ENCODE measurements around the gene ENTPD6. TPM values are rescaled to one million over a fixed set of nuclear protein-coding genes. Genes with fewer than 3 reads are reported as not detected.
"Not testable (repeated sequence)": the region's sequence is repeated elsewhere in the genome, so short reads cannot be mapped to it uniquely, and the experiment has no call there.

The ENTPD6 gene
- total RNA-seq (10 to 100 TPM; 62.5 to 63.2 TPM), total RNA-seq (75.5 to 88.0 reads per million in 2 donors)

DNA sequence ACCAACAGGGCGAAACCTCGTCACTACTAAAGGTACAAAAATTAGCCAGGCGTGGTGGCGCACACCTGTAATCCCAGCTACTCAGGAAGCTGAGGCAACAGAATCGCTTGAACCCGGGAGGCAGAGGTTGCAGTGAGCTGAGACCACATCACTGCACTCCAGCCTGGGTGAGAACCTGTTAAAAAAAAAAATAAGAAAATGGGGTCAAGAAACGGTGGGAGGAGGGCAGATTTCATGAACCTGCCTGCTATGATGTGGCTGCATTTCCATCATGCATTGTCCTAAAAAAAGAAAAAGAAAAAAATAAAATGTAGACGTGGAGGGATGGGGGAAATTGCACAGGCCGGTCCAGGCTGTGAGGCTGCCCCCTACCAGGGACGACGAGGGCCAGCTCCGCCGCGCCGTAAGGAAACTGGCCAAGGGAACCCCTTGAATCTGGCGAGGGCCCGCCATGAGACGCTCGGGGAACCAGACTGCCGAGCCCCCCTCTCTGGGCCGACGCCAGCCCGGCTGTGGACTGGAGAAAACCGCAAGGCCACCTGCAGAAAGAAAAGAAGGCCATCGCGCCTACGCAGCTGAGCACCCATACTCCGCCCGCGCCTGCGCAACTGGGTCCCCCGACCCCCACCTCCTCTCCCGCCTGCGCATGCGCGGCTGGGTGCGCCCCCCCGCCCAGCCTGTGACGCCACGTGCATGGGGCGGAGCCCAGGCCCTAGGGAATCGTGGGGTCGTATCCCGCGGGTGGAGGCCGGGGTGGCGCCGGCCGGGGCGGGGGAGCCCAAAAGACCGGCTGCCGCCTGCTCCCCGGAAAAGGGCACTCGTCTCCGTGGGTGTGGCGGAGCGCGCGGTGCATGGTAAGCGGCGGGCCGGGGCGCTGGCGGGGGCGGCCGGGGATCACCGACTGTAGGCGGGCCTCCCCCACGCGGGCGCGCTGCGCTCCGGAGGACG lies at the start of gene ENTPD6:
Gene ENTPD6, plus strand, starts transcription at position 699 of the 948 bp plus-strand sequence. CDS start 10,825 bp downstream, outside the sequence.
- Mint-ChIP-seq H3K4me1 (peaks cover 39% of the 10 kb centered on the region), H3K27me3 (peaks cover 10% of the 10 kb centered on the region), H3K27ac (peak within 1 kb of the TSS; percentile 96), H3K4me3 (peak within 1 kb of the TSS; percentile 94), H3K36me3 (ENCODE audit: low read depth) (no peaks in the 10 kb centered on the region)
- DNase-seq, result peak; percentile 94 to 95 (median 94)
- peak; percentile 82 for ATAC-seq
- H3K9me3 ChIP-seq (ENCODE audit: control insufficient read depth, low read length, poor library complexity, severe bottlenecking), result no peaks in the 10 kb centered on the region

DNA sequence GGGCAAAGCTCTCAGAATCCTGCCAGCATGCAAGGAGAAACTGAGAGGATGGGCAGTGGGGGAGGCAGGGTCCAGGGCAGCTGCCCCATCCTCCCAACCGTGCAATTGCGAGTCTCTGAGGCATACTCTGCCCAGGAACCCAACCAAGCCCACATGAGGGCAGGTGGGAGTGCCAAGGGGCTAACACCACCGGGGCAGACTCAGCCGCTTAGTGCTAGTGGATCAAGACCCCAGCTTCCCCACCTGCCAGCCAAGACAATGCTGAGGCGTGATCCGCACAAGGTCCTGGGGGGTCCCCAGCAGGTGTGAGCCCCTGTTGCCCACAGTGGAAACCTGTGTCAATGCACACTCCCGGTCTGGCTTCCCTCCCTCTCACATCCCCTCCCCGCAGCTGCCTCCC lies 48.5 kb upstream of the ENTPD6 start:
- no peaks in the 10 kb centered on the region for H3K9me3 ChIP-seq (ENCODE audit: control insufficient read depth, low read length, poor library complexity, severe bottlenecking)
- H3K36me3 Mint-ChIP-seq (ENCODE audit: low read depth), result peaks cover 4% of the 10 kb centered on the region
- DNase-seq, result no peak
- ATAC-seq, result no peak
- H3K4me3 Mint-ChIP-seq, result peak overlapping the region; percentile 39
- peaks cover 20% of the 10 kb centered on the region for H3K27me3 Mint-ChIP-seq
- H3K4me1 Mint-ChIP-seq, result peaks cover 5% of the 10 kb centered on the region
- no peak overlapping the region for H3K27ac Mint-ChIP-seq

DNA sequence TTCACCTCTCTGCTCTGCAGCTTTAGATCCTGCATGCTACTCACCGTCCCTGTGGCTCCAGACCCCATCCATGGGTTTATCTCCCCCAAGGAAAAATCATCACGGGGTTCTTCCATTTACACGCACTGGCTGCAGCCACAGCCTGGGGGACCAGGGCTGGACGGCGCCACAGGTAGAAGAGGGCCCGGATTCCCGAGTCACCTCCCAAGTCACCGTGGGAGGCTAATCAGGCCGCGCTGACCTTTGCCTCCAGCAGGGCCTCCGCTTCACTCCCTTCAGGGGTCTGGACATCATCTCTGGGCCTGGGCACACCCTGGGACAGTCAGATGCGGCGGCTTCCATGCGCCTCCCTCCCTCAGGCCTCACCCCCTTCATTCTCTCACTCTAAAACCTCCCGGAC lies 47.8 kb upstream of the ENTPD6 start:
- no peak overlapping the region for H3K27ac Mint-ChIP-seq
- H3K4me3 Mint-ChIP-seq, result peak overlapping the region; percentile 50

DNA sequence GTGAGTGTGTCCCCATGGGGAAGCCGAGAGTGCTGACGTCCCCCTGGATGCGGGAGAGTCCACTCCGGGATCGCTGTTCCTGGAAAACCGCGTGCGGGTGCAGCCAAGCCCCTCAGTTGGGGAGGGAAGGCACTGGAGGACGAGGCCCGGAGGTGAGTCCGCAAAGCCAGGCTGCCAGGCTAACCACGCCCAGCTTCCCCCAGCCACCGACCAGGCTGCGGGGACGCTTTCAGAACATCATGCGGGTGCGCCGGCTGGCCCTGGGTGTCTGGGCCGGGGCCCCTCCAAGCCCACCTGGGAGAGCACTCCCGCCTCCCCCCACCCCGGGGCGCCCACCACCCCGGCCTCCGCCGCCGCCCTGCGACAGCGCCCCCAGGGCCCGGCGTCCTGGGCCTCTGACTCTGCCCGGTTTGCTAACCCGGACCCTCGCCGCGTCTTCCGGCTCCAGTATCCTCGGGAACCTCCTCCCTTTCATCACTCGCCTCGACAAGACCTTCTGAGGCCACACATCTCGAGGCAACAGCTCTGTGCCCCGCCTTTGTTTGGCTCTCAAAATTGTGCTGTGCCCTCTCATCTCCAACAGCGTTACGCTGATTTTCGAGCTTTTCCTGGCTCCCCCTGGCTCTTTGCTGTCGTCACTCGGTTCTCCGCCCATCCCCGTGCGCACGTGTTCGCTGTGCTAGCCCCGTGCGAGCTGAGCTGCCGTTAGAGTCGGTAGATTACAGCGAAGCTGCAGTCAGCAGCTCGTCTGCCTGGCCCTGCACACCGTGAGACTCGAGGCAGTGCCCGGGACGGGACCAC lies 47.1 kb upstream of the ENTPD6 start:
- DNase-seq (peak in 2 of 3 donors; percentile 37 to 43), ATAC-seq (peak; percentile 94)
- Mint-ChIP-seq H3K4me3 (peak overlapping the region; percentile 96), H3K4me1 (peaks cover 5% of the 10 kb centered on the region), H3K27me3 (peaks cover 22% of the 10 kb centered on the region), H3K27ac (peak overlapping the region; percentile 92), H3K36me3 (ENCODE audit: low read depth) (peaks cover 4% of the 10 kb centered on the region)
- no peaks in the 10 kb centered on the region for H3K9me3 ChIP-seq (ENCODE audit: control insufficient read depth, low read length, poor library complexity, severe bottlenecking)

More for the DNA sequence above, 47.8 kb upstream of the ENTPD6 start:
- Mint-ChIP-seq H3K27me3 (peaks cover 22% of the 10 kb centered on the region), H3K36me3 (ENCODE audit: low read depth) (peaks cover 4% of the 10 kb centered on the region), H3K4me1 (peaks cover 5% of the 10 kb centered on the region)
- no peaks in the 10 kb centered on the region for H3K9me3 ChIP-seq (ENCODE audit: control insufficient read depth, low read length, poor library complexity, severe bottlenecking)
- DNase-seq (no peak), ATAC-seq (no peak)

DNA sequence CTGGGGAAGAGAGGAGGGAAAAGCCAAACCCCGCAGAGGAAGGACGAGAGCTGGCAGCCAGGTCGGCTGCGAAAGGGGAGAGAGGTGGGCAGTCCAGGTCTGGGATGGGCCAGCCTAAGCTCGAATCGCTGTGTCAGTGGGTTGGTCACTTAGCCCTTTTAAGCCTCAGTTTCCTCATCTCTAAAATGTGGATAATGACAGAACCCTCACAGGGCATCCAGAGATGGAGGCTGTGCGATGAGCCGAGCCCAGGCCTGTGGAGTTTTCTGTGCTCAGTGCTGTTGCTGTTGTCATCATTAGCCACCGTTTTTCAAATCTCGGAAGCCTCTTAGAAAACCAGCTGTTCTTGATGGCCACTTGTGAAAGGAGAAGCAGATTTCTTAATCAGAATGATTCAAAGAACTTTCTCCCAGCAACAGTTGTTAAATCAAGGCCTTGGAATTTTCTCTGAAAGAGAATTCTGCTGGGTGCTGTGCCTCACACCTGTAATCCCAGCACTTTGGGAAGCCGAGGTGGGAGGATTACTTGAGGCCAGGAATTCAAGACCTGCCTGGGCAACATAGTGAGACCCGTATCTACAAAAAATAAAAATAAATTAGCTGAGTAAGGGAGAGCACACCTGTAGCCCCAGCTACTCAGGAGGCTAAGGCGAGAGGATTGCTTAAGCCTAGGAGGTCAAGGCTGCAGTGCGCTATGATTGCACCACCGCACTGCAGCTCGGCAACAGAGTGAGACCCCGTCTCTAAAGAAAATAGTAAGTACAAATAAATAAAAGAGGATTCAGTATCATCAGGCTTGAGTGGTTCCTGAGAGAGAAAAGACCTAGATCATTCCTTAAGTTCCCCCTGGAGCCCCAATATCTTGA lies 46.3 kb upstream of the ENTPD6 start:
- ATAC-seq (no peak), DNase-seq (no peak)
- Mint-ChIP-seq H3K27me3 (peaks cover 22% of the 10 kb centered on the region), H3K4me1 (peaks cover 5% of the 10 kb centered on the region), H3K4me3 (peak overlapping the region; percentile 96), H3K36me3 (ENCODE audit: low read depth) (peaks cover 4% of the 10 kb centered on the region), H3K27ac (peak overlapping the region; percentile 92)
- H3K9me3 ChIP-seq (ENCODE audit: control insufficient read depth, low read length, poor library complexity, severe bottlenecking), result no peaks in the 10 kb centered on the region

DNA sequence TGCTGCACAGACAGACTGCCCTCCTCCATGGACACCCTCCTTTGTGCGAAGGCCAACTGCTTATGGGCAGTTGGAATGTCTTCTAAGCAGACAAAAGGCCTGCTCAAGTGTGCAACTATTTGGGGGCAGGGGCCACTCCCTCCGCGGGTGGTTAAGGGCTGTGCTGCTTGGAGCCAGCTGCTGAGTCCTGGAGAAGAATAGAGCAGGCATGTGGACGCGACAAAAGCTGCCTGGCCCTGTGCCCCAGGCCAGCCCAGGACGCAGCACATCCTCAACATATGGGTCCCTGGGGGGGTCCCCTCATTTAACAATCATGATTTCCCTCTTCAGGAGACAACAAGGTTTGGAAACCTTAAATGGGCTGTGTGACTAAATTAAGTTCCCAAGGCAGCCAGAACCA lies 45.5 kb upstream of the ENTPD6 start:
- H3K9me3 ChIP-seq (ENCODE audit: control insufficient read depth, low read length, poor library complexity, severe bottlenecking), result no peaks in the 10 kb centered on the region
- Mint-ChIP-seq H3K36me3 (ENCODE audit: low read depth) (peaks cover 4% of the 10 kb centered on the region), H3K4me1 (peaks cover 5% of the 10 kb centered on the region), H3K27me3 (peaks cover 19% of the 10 kb centered on the region), H3K4me3 (peak overlapping the region; percentile 52), H3K27ac (peak overlapping the region; percentile 65)
- DNase-seq (no peak), ATAC-seq (no peak)

DNA sequence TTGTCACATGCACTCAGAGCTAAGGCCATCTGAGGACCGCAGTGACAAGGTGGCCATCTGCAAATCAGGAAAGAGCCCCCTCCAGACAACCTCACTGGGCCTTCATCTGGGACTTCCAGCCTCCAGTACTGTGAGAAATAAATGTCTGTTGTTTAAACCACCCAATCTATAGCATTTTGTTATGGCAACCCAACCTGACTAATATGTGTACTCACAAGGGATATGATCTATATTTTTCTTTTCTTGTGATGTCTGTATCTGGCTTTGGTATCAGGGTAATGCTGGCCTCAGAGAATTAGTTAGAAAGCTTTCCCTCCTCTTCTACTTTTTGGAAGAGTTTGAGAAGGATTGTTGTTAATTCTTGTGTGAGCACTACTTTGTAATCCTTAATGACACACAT lies 37.5 kb upstream of the ENTPD6 start:
- peaks cover 2% of the 10 kb centered on the region for H3K36me3 Mint-ChIP-seq (ENCODE audit: low read depth)
- no peaks in the 10 kb centered on the region for H3K4me1 Mint-ChIP-seq
- DNase-seq, result no peak
- ATAC-seq, result no peak
- no peaks in the 10 kb centered on the region for H3K9me3 ChIP-seq (ENCODE audit: control insufficient read depth, low read length, poor library complexity, severe bottlenecking)
- no peak overlapping the region for H3K4me3 Mint-ChIP-seq
- H3K27me3 Mint-ChIP-seq, result peaks cover 13% of the 10 kb centered on the region
- no peak overlapping the region for H3K27ac Mint-ChIP-seq

DNA sequence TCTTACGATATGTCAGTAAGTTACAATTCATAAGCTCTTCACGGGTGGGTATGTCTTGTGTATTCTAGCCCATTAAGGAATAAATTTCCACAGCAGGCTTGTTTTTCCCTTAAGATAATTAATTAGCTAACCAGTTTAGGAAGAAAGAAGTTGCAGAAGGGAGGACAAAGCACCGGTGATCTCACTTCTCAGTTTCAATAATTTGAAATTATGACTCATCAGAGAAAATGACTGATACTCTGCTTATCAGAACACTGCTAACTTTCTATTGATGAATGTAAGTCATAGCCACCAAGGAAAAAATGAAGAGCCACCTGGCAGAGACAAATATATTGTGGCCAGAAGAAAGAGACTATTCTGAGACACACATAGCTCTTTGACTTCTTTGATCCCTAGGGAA lies 35.0 kb upstream of the ENTPD6 start:
- H3K4me3 Mint-ChIP-seq, result no peak overlapping the region

DNA sequence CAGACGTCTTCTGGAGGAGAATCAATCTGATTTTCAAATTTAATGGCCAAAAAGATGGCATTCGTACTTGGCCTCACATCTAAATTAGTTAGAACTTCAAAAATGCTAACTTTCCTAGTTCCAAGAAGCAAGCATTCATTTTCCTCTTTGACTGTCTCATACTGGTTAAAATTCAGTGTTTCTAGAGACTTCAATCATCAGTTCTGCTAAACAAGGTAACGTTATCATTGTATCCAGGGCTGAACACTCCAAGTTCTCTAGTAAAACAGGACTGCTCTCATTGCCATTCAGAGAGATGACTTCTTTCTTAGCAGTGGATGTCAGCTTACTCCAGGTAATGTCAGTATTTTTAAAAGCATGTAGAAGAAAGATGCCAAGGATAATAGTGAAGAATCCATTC lies 34.6 kb upstream of the ENTPD6 start:
- DNase-seq (no peak), ATAC-seq (no peak)
- Mint-ChIP-seq H3K27me3 (peaks cover 25% of the 10 kb centered on the region), H3K4me1 (no peaks in the 10 kb centered on the region), H3K27ac (no peak overlapping the region), H3K4me3 (no peak overlapping the region), H3K36me3 (ENCODE audit: low read depth) (no peaks in the 10 kb centered on the region)
- H3K9me3 ChIP-seq (ENCODE audit: control insufficient read depth, low read length, poor library complexity, severe bottlenecking), result no peaks in the 10 kb centered on the region

More for the DNA sequence above, 35.0 kb upstream of the ENTPD6 start:
- no peaks in the 10 kb centered on the region for H3K36me3 Mint-ChIP-seq (ENCODE audit: low read depth)
- no peaks in the 10 kb centered on the region for H3K9me3 ChIP-seq (ENCODE audit: control insufficient read depth, low read length, poor library complexity, severe bottlenecking)
- no peak overlapping the region for H3K27ac Mint-ChIP-seq
- no peak for ATAC-seq
- DNase-seq, result no peak
- H3K4me1 Mint-ChIP-seq, result no peaks in the 10 kb centered on the region
- H3K27me3 Mint-ChIP-seq, result peaks cover 25% of the 10 kb centered on the region

DNA sequence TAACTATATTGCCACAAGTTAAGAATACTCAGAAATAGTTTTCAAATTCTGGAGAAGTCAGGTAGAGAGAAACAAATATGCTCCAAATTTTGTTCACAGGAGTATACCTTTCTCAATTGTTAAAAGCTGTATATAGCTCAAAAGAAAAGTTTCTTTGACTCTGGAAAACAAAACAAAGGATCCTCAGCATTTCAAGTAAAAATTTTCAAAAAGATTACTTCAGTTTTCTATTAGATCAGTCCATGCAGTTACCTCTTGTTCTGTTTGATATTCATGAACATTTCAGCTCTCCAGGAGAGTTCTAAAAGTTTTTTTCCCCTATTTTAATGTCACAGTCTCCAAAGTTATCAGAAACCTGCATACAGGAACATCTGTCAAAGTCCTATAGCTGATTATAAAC lies 30.4 kb upstream of the ENTPD6 start:
- no peak overlapping the region for H3K27ac Mint-ChIP-seq
- no peak overlapping the region for H3K4me3 Mint-ChIP-seq
- peaks cover 40% of the 10 kb centered on the region for H3K27me3 Mint-ChIP-seq
- no peaks in the 10 kb centered on the region for H3K9me3 ChIP-seq (ENCODE audit: control insufficient read depth, low read length, poor library complexity, severe bottlenecking)
- H3K36me3 Mint-ChIP-seq (ENCODE audit: low read depth), result no peaks in the 10 kb centered on the region
- no peak for ATAC-seq
- no peak for DNase-seq
- H3K4me1 Mint-ChIP-seq, result no peaks in the 10 kb centered on the region

DNA sequence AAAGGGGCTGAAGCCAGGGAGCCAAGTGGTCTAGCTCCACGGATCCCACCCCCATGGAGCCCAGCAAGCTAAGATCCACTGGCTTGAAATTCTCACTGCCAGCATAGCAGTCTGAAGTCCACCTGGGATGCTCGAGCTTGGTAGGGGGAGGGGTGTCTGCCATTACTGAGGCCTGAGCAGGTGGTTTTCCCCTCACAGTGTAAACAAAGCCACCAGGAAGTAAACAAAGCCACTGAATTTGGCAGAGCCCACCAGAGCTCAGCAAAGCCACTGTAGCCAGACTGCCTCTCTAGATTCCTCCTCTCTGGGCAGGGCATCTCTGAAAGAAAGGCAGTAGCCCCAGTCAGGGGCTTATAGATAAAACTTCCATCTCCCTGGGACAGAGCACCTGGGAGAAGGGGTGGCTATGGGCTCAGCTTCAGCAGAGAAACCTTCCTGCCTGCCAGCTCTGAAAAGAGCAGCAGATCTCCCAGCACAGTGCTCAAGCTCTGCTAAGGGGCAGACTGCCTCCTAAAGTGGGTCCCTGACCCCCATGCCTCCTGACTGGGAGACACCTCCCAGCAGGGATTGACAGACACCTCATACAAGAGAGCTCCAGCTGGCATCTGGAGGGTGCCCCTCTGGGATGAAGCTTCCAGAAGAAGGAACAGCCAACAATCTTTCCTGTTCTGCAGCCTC lies 29.3 kb upstream of the ENTPD6 start:
- not testable (repeated sequence) for H3K4me1 Mint-ChIP-seq; H3K36me3 Mint-ChIP-seq (ENCODE audit: low read depth); DNase-seq; ATAC-seq; H3K4me3 Mint-ChIP-seq; H3K27ac Mint-ChIP-seq; H3K9me3 ChIP-seq (ENCODE audit: control insufficient read depth, low read length, poor library complexity, severe bottlenecking)
- H3K27me3 Mint-ChIP-seq, result peaks cover 32% of the 10 kb centered on the region

DNA sequence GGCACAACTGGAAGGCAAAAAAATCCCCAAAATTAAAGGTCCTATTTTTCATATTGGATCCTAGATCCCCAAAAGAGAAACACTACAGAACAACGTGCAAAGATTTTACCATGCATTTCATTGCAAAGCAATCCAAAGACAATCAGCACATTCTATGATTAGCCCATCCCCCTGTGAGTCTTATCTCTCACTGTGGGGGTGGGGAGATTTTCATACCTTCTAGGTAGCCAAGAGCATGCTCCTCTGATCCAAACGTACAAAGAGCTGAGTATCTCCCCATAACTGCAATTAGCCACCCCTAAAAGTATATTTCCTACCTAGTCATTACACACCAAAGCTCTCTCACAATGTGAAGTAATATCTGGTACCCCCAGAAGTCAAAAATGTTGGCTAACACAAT lies 22.2 kb upstream of the ENTPD6 start:
- ATAC-seq (no peak), DNase-seq (no peak)
- H3K4me1 Mint-ChIP-seq, result peaks cover 2% of the 10 kb centered on the region
- H3K27ac Mint-ChIP-seq, result no peak overlapping the region
- no peaks in the 10 kb centered on the region for H3K9me3 ChIP-seq (ENCODE audit: control insufficient read depth, low read length, poor library complexity, severe bottlenecking)
- H3K27me3 Mint-ChIP-seq, result peaks cover 26% of the 10 kb centered on the region
- no peaks in the 10 kb centered on the region for H3K36me3 Mint-ChIP-seq (ENCODE audit: low read depth)
- H3K4me3 Mint-ChIP-seq, result no peak overlapping the region

Measured in T-helper 17 cell (primary cell).